Caki2 (cell line): ENCODE data around the gene PGRMC2. TPM values are rescaled to one million over a fixed set of nuclear protein-coding genes. Genes with fewer than 3 reads are reported as not detected.

Experiments used
- DNase-seq: peaks from one replicate; pipeline ENCODE4 v3.0.0-alpha.2; 2015; ENCODE audit warnings: low read depth
- in situ Hi-C: cut with HindIII; loops from 2 replicates; pipeline ENCODE4 v1.10.0; 2016; ENCODE audit warnings: low sequenced_read_pairs, low pct_unique_long_range_greater_than_20kb, mixed read lengths
- total RNA-seq: library from RNA; depleted of rRNA; stranded (reverse); fragments of >200 nt; shearing (Covaris generic); gene quantifications from 2 replicates; pipeline ENCODE4 v1.2.3, GENCODE V29; 2014; ENCODE audit warnings: low replicate concordance; rRNA removed

Gene PGRMC2
- 76.1 and 84.3 TPM in 2 replicates for total RNA-seq

DNA sequence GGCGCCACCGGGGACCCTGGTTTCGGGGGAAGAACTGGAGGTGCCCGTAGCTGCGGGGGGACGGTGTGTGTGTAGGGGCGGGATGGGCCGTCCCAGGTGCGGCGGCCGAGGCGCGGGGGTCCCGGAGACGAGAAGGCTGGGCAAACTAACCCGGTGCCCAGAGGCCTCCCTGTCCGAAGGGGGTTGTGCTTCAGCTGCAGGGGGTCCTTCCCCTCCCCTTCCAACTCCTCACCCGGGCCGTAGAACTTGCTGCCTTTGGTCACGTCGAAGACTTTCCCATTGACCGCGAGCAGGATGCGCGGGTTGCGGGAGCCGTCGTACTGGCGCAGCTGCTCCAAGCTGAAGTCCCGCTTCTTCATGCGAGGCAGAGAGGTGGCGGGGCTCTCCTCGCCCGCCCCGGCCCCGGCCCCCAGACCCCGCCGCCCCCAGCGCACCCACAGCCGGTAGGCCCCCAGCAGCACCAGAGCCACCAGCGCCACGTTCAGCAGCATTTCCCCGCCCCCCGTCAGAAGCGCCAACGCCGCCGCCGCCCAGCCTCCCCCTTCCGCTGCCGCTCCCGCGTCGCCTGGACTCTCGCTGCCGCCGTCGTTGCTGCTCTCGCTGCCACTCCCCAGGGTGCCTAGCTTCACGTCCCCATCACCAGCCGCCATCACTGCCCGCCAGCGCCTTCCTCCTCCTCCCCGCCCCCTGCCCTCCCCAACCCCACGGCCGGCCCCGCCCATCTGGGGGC is at the start of gene PGRMC2:
Gene PGRMC2, minus strand, starts transcription at position 673 of the 730 bp plus-strand sequence. Its CDS starts 23 bp downstream, at position 650.
- DNase-seq, result peak; percentile 47
- in situ Hi-C loops, result no loop called here

GRCh38 chr4:128335541-128335940 is 47.9 kb upstream of the PGRMC2 start:
- no peak for DNase-seq
- in situ Hi-C loops, result no loop called here

- DNase-seq, result no peak
- in situ Hi-C loops, result no loop called here
Measured at GRCh38 chr4:128334256-128334655, 46.6 kb upstream of the PGRMC2 start.

- DNase-seq, result no peak
- in situ Hi-C loops, result no loop called here
Measured at GRCh38 chr4:128333309-128334018, 45.9 kb upstream of the PGRMC2 start.

- in situ Hi-C loops, result no loop called here
Measured at GRCh38 chr4:128332081-128332480, 44.5 kb upstream of the PGRMC2 start.

GRCh38 chr4:128329638-128330037 is 42.0 kb upstream of the PGRMC2 start:
- in situ Hi-C loops, result no loop called here
- DNase-seq, result no peak

More at GRCh38 chr4:128332081-128332480, 44.5 kb upstream of the PGRMC2 start:
- DNase-seq, result no peak

GRCh38 chr4:128328106-128328505 is 40.5 kb upstream of the PGRMC2 start:
- DNase-seq, result no peak
- in situ Hi-C loops, result no loop called here

DNA sequence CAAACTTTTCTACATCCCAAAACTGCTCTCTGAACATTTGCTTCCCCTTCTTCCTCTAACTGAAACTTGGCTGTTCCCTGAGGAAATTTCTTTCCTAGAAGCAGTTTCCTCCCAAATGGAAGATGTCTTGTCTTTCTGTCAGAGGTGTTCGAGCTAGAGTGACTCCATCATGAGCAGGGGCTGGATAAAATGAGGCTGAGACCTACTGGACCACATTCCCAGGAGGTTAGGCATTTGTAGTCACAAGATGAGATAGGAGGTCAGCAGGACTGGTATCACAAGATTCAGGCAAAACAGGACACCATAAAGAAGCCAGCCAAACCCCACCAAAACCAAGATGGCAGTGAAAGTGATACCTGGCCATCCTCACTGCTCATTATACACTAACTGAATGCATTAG is 35.8 kb upstream of the PGRMC2 start:
- DNase-seq, result no peak
- in situ Hi-C loops, result no loop called here

GRCh38 chr4:128322986-128323385 is 35.4 kb upstream of the PGRMC2 start:
- in situ Hi-C loops, result no loop called here
- peak; percentile 82 for DNase-seq

DNA sequence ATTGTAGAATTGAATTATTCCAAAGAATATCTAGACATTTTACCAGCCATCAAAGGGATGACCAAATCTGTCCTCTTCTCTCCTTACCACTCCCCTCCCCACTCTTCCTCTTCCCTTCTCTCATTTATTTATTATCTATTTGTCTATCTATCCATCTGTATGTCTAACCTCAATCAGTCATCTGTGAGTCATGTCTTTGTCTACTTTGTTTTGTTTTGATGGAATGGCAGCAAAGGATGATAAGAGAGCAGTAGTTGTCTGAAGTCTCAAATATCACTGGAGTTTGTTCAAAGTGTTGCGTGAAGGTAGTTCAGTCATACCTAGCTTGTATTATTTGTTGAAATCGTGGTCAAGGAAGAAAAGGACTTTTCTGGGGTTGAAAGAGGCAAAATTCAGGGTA is 34.7 kb upstream of the PGRMC2 start:
- DNase-seq, result peak; percentile 72

DNA sequence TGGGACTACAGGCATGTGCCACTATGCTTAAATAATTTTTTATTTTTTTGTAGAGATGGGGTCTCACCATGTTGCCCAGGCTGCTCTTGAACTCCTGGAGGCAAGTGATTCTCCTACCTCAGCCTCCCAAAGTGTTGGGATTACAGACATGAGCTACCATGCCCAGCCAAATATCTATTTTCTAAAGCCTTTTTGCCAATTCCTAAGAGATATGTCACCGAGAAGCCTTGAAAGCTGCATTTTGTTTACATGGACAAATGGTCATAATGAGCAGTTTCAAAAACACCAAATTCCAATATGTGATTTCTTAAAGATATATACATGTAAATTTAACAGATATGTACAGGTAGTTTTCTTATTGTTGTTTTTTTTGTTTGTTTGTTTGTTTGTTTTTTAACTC is 33.0 kb upstream of the PGRMC2 start:
- no peak for DNase-seq
- in situ Hi-C loops, result no loop called here

More for the DNA sequence above, 34.7 kb upstream of the PGRMC2 start:
- in situ Hi-C loops, result no loop called here

DNA sequence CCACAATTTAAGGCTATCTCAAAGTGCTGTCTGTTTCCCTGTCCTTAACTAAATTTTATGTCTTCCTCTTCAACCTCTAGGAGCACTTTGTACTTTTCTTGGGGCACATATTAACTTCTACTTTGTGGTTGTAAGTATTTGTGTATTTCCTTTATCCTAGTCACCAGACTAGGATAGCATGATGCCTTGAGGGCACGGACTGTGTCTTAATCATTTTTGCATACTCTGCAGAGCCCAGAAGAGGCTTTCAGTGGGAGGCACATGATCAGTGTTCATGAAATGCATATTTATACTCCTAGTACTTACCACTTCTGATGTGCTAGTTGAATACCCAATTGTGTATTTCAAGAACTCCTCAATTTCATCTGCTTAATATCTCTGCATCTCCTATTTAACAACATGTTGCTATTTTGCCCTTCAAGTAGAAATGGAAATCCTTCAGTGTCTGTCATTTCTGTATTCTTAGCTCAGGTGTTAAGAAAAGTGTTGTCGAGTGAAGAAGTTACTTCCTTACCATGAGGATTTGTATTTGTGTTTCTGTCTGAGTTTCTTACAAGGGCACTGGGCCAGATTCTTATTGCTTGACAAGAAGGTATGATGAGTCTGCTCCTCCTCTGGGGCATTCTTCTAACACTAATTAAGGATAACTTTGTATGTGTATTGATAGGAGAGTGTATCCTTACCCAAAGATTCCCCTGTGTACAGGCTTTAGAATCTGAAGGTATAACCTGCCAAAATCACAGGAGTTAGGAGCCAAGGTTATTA is 28.3 kb upstream of the PGRMC2 start:
- in situ Hi-C loops, result no loop called here
- no peak for DNase-seq

- in situ Hi-C loops, result no loop called here
- DNase-seq, result no peak
Measured at GRCh38 chr4:128311659-128312403, 24.2 kb upstream of the PGRMC2 start.

DNA sequence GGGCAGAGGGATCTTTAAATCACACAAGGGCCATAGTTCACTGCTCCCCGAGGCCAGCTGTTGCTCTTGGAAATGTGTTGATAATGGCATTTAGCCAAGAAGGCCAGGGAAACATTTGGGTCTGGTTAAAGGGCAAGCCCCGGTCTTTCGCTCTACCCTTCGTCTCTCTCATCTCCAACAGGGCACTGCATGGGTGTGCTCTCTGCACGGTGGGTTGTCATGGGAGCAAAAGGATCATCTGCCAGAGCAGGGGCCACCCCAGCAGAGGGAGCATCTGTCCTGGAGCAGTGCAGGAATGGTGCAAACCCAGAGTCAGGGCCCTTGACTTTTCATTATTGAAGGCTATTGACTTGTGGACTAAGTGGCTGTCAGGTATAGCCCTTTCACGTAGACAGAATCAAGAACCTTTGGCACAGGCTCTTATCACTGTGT is 22.7 kb upstream of the PGRMC2 start:
- in situ Hi-C loops, result no loop called here
- peak; percentile 70 for DNase-seq

DNA sequence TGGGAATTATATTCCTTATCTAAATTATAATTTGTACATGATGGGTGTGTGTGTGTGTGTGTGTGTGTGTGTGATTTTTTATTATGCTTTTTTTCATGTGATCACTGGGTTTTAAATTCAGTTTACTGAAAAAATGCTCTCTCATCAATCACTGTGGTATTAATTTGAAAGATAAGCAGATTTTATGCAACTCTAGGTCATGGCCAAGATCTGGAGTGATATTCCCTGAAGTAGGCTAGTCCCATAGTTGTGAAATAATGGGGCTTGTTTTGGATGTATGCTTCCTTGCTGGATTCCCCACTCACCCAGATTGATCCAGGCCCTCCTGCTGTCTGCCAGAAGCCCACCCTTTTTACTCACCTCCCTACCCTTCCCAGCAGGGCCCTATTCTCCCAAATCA is 22.0 kb upstream of the PGRMC2 start:
- in situ Hi-C loops, result no loop called here
- no peak for DNase-seq

- in situ Hi-C loops, result no loop called here
- DNase-seq, result no peak
Measured at GRCh38 chr4:128308986-128309385, 21.4 kb upstream of the PGRMC2 start.

DNA sequence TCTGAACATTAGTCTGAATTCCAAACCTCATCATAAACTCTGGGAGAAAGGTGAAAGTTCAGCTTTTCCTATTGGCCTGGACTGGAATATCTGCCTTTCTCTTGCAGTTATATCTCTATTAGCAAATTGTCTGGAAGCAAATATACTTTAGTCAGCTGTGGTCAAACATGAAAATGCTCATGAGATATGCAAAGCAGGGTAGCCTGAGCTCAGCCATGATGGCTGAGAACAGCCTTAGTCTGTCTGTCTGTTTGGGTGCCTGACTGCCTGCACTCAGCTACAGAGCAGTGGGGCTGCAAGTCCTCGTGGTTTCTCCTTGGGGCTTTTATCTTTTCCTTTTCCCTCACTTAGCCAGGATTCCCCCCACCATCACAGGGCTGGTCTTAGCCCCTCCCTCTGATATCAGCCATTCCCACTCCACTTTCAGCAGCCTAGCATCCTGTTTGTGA is 19.5 kb upstream of the PGRMC2 start:
- in situ Hi-C loops, result no loop called here
- DNase-seq, result no peak

DNA sequence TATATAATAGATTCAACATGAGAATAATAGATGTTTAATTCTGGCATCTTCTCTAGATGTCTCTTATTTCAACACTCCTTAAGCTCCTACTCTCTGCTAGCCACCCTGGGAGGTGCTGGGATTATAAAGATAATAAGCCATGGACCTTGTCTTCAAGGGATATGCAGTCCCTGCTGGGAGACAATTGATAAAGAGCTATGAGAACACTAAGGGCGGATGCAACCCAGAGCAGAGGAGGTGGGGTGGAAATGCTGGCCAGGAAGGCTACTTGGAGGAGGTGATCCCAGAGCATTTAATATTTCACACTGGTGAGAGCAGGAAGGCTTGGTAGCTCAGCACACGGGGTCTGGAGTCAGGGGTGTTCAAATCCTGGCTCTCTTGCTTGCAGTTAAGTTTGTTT is 18.3 kb upstream of the PGRMC2 start:
- in situ Hi-C loops, result no loop called here
- no peak for DNase-seq
